Fibroblast of lung (primary cell): ENCODE data around the gene DCTN4. TPM values are rescaled to one million over a fixed set of nuclear protein-coding genes. Genes with fewer than 3 reads are reported as not detected.
"Not testable (repeated sequence)": the region's sequence is repeated elsewhere in the genome, so short reads cannot be mapped to it uniquely, and the experiment has no call there.

ENCODE experiments used
- DNase-seq, 2 donors: peaks; one replicate each; pipeline versions ENCODE4 v3.0.0 to v3.0.0-alpha.2; 2010; ENCODE audit warnings: low read depth in 2 of 2
- H2AFZ ChIP-seq: 2 replicates; pipeline ENCODE4 v1.5.1; 2012; ENCODE audit warnings: low read length, control low read depth, inconsistent platforms
- H3K27ac ChIP-seq: 2 replicates; pipeline ENCODE4 v1.5.1; 2011; ENCODE audit warnings: low read length, control low read depth; ENCODE audit not compliant: insufficient read depth
- H3K27me3 ChIP-seq: 2 replicates; pipeline ENCODE4 v1.5.1; 2011; ENCODE audit warnings: mild to moderate bottlenecking, low read length; ENCODE audit not compliant: control insufficient read depth, insufficient read depth
- H3K36me3 ChIP-seq: 2 replicates; pipeline ENCODE4 v1.5.1; 2011; ENCODE audit warnings: low read length; ENCODE audit not compliant: control insufficient read depth, insufficient read depth
- H3K4me1 ChIP-seq: 2 replicates; pipeline ENCODE4 v1.5.1; 2011; ENCODE audit warnings: low read length; ENCODE audit not compliant: control insufficient read depth, insufficient read depth; ENCODE audit errors: extremely low read depth
- H3K4me2 ChIP-seq: 2 replicates; pipeline ENCODE4 v1.5.1; 2011; ENCODE audit warnings: low read length, control low read depth; ENCODE audit not compliant: insufficient read depth; ENCODE audit errors: extremely low read depth
- H3K4me3 ChIP-seq, 4 experiments: fragments of 200-600 bp in 1 of 4; sonication (generic) in 1 of 4; replicated peaks in 1 of 4; 2 replicates each; pipeline ENCODE4 v1.5.1; 2011 to 2016; ENCODE audit warnings: low read length in 4 of 4, low read depth in 3 of 4, mild to moderate bottlenecking in 3 of 4, control low read depth in 2 of 4, inconsistent platforms in 1 of 4, mixed read lengths in 1 of 4; ENCODE audit not compliant: insufficient read depth in 1 of 4; ENCODE audit errors: control extremely low read depth in 1 of 4
- H3K79me2 ChIP-seq: 2 replicates; pipeline ENCODE4 v1.5.1; 2012; ENCODE audit warnings: mild to moderate bottlenecking, low read length, inconsistent platforms; ENCODE audit not compliant: control insufficient read depth, insufficient read depth
- H3K9ac ChIP-seq: 2 replicates; pipeline ENCODE4 v1.5.1; 2011; ENCODE audit warnings: mild to moderate bottlenecking, low read length, control low read depth; ENCODE audit not compliant: insufficient read depth
- H3K9me3 ChIP-seq: 2 replicates; pipeline ENCODE4 v1.5.1; 2012; ENCODE audit warnings: low read depth, low read length; ENCODE audit not compliant: control insufficient read depth, insufficient read depth
- H4K20me1 ChIP-seq: 2 replicates; pipeline ENCODE4 v1.5.1; 2011; ENCODE audit warnings: low read length; ENCODE audit not compliant: control insufficient read depth, insufficient read depth; ENCODE audit errors: extremely low read depth
- CTCF ChIP-seq, 2 donors: IDR thresholded peaks in 1 of 2; conservative IDR thresholded peaks in 1 of 2; 1 replicate in 1 of 2; 2 replicates in 1 of 2; pipeline ENCODE4 v1.5.1; 2011 to 2012; ENCODE audit warnings: low read length in 2 of 2, control low read depth in 1 of 2, inconsistent platforms in 1 of 2, low read depth in 1 of 2, mild to moderate bottlenecking in 1 of 2
- polyA plus RNA-seq, 2 donors: library from polyadenylated mRNA; depleted of rRNA in 1 of 2; stranded (reverse) in 1 of 2; unstranded in 1 of 2; fragments of >200 nt; gene quantifications; 2 replicates each; pipeline ENCODE4 v1.2.1, GENCODE V29; 2011 to 2012; ENCODE audit warnings: missing spikeins in 1 of 2
- total RNA-seq: library from RNA; depleted of rRNA; stranded (reverse); fragments of >200 nt; gene quantifications from 2 replicates; pipeline ENCODE4 v1.2.1, GENCODE V29; 2014

Gene DCTN4
- total and polyA plus RNA-seq, 2 donors (not counting 1 experiment from before 2014, with no cell fraction given) = 60.0 to 67.2 TPM

GRCh38 chr5:150751096-150751891, 7.5 kb downstream of the DCTN4 start:
- H3K4me2 ChIP-seq = peak overlapping the region; percentile 40

GRCh38 chr5:150750469-150750868, 8.3 kb downstream of the DCTN4 start:
- DNase-seq = no peak
- H3K36me3 ChIP-seq = peaks cover 10% of the 10 kb centered on the region
- H3K4me2 ChIP-seq = no peak overlapping the region
- peaks cover 36% of the 10 kb centered on the region for H3K79me2 ChIP-seq
- no peak overlapping the region for H3K4me3 ChIP-seq
- H4K20me1 ChIP-seq = no peaks in the 10 kb centered on the region
- no peaks in the 10 kb centered on the region for H3K27me3 ChIP-seq
- H3K27ac ChIP-seq = no peak overlapping the region
- no peaks in the 10 kb centered on the region for H3K9me3 ChIP-seq
- no peak overlapping the region for H2AFZ ChIP-seq
- H3K9ac ChIP-seq = no peak overlapping the region
- peaks cover 3% of the 10 kb centered on the region for H3K4me1 ChIP-seq
- TF ChIP-seq CTCF (conservative IDR thresholded peaks at IDR 0.05 in 1 of 2, IDR thresholded peaks at IDR 0.05 in 1 of 2; ENCODE audit: low read depth in 1 of 2, low read length in 2 of 2) = no peak

More at GRCh38 chr5:150751096-150751891, 7.5 kb downstream of the DCTN4 start:
- Histone ChIP-seq H3K27me3 (no peaks in the 10 kb centered on the region), H3K79me2 (peaks cover 42% of the 10 kb centered on the region), H3K4me1 (peaks cover 3% of the 10 kb centered on the region), H3K36me3 (peaks cover 10% of the 10 kb centered on the region), H4K20me1 (no peaks in the 10 kb centered on the region), H3K9me3 (no peaks in the 10 kb centered on the region), H3K9ac (no peak overlapping the region), H3K27ac (no peak overlapping the region), H3K4me3 (no peak overlapping the region), H2AFZ (no peak overlapping the region)
- TF ChIP-seq CTCF (conservative IDR thresholded peaks at IDR 0.05 in 1 of 2, IDR thresholded peaks at IDR 0.05 in 1 of 2; ENCODE audit: low read depth in 1 of 2, low read length in 2 of 2) = no peak
- DNase-seq = peak; percentile 27 to 30

DNA sequence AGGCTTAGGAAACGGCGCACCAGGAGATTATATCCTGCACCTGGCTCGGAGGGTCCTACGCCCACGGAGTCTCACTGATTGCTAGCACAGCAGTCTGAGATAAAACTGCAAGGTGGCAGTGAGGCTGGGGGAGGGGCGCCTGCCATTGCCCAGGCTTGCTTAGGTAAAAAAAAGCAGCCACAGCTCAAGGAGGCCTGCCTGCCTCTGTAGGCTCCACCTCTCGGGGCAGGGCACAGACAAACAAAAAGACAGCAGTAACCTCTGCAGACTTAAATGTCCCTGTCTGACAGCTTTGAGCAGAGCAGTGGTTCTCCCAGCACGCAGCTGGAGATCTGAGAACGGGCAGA, 15.7 kb downstream of the DCTN4 start:
- not testable (repeated sequence) for H3K4me3 ChIP-seq

DNA sequence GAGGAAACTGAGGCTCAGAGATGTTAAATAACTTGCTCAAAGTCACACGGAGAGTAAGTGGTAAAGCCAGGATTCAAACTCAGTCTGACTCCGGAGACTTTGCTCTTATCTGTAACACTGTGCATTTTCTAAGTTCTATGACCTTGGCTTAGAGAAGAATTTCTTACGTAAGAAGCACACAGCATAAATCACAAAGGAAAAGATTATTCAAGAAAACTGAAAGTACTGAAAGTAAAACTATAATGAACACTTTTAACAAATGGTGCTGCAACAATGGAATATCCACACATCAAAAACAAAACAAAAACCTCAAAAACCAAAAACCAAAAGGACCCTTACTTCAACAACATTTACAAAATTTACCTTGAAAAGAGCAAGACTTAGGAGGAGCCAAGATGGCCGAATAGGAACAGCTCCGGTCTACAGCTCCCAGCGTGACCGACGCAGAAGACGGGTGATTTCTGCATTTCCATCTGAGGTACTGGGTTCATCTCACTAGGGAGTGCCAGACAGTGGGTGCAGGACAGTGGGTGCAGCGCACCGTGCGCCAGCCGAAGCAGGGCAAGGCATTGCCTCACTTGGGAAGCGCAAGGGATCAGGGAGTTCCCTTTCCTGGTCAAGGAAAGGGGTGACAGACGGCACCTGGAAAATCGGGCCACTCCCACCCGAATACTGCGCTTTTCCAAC, 16.2 kb downstream of the DCTN4 start:
- not testable (repeated sequence) for H3K9ac ChIP-seq, H3K4me1 ChIP-seq, H3K36me3 ChIP-seq, H3K4me2 ChIP-seq, H3K27me3 ChIP-seq, H3K4me3 ChIP-seq, H3K9me3 ChIP-seq, DNase-seq, H3K27ac ChIP-seq, H4K20me1 ChIP-seq, H2AFZ ChIP-seq
- peaks cover 20% of the 10 kb centered on the region for H3K79me2 ChIP-seq

More for the DNA sequence above, 15.7 kb downstream of the DCTN4 start:
- DNase-seq, H3K36me3 ChIP-seq, H3K4me1 ChIP-seq, H3K9ac ChIP-seq, H3K9me3 ChIP-seq, H3K27me3 ChIP-seq, H3K4me2 ChIP-seq, H2AFZ ChIP-seq, H3K27ac ChIP-seq, H4K20me1 ChIP-seq: not testable (repeated sequence)
- H3K79me2 ChIP-seq = peaks cover 16% of the 10 kb centered on the region
